Airway epithelial cell (primary cell): ENCODE measurements around the gene NPB. TPM values are rescaled to one million over a fixed set of nuclear protein-coding genes. Genes with fewer than 3 reads are reported as not detected.

Source experiments
- total RNA-seq: library from RNA; depleted of rRNA; stranded (reverse); fragments of >200 nt; gene quantifications from 2 replicates; pipeline ENCODE4 v1.2.3, GENCODE V29; 2015

The NPB gene
- total RNA-seq, result 3.0 TPM in 1 of 2 replicates, not detected in the other

DNA sequence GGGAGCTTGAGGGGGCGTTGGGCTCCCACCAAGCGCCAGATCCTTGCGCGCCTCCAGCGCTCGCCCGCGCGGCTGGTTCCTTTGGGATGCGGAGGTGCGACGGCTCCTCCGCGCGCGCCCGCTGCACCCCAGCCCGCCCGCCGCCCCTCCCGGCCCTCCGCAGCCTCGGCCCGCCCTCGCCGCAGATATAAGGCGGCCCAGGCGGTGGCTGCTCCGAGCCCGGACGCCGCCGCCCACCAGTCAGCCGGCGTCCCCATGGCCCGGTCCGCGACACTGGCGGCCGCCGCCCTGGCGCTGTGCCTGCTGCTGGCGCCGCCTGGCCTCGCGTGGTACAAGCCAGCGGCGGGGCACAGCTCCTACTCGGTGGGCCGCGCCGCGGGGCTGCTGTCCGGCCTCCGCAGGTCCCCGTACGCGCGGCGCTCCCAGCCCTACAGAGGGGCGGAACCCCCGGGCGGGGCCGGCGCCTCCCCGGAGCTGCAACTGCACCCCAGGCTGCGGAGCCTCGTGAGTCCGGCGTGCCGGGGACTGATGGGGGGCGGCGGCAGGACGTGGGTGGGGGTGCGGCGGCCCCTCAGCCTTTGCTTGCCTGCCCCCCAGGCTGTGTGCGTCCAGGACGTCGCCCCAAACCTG, at the start of gene NPB:
Gene NPB (plus strand): TSS at position 216 of the 630 bp plus-strand sequence. CDS start 40 bp downstream, at position 256.

DNA sequence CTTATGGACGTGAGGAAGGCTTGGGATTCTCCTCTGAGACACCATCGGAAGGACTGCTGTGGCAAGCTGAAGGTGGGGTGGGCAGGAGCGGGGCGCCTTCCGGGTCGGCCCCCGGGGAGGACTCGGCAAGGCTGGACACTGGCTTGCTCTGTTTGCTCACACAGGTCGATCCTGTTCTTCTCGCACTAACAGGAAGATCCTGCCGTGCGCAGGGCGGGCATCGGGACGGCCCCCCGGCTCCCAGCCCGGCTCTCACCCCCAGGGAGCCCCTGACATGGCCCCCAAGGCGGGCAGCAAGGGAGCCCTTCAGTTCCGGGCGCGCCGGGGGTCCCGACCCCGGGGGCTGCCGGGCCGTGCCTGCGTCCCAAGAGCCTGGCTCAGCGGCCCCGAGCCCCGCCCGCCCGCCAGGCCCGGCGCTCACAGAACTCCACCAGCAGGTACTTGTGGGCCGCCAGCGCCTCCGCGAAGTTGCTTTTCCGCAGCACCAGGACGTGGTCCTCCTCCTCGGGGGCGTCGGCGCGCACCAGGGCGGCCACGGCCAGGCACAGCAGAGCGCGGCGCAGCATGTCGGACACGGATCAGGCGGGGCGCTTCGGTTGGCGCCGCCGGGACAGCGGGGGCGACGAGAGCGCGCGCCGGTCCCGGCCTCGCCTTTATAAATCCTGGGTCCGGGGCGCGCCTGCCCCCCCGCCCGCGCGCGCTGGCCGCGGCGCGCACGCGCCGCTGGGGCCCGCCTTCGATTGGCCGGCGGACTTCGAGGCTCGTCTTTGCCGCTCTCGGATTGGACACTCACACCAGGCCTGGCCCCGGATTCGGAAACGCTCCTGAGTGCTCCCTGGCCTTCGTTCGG, 41.9 kb upstream of the NPB start, which contains the start of gene P4HB:
Gene P4HB (minus strand): TSS at position 630 of the 850 bp plus-strand sequence. CDS start 64 bp downstream, at position 566.

DNA sequence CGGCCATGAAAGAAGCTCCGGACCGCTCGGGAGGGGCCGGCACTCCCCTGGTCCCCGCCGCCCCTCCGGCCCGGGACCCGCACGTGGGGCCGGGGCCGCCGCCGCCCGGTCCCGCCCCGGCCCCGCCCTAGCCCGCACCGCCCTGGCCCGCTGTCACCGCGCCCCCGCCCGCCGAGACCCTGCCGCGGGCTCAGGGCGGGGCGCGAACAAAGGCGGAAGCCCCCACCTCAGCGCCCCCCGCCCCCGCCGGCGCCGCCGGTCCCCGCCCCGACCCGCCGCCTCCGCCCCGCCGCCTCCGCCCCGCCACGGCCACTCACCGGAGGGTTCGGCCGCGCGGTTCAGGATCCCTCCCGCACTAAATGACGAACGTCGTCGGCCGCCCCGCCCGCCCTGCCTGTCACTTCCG, 31.1 kb upstream of the NPB start, which contains the start of gene ARHGDIA:
Gene ARHGDIA (minus strand): TSS at position 357 of the 406 bp plus-strand sequence. CDS start 1,407 bp downstream, outside the sequence.

DNA sequence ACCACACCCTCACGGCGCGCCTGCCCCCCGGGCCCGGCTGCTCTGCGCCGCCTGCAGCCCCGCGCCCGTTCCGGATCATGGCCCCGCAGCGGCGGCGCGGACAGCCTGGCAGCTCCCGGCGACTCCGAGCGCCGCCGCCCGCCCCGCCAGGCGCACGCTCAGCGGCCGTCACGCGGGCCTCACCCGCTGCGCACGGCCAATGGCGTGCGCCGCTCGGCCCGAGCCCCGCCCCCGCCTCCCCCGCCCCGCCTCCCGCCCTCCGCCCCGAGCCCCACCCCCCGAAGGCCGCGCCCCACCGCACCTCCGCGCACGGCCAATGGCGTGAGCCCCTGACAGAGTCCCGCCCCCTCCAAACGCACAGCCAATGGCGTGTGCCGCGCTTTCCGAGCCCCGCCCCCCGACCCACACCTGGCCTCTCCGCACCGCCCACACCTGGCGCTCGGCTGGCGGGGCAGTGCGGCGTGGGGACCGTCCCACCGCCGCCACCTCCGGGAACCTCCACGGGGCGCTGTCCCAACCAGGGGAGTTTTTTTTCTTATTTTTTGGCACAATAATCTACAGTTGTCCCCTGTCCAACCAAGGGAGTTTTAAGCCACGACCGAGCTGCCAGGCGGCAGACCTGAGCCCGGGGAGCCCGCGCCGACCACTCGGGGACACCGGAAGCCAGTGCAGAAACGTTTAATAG, 9.4 kb downstream of the NPB start, which contains the start of gene PCYT2:
Gene PCYT2 (minus strand): TSS at position 123 of the 685 bp plus-strand sequence. CDS start 44 bp downstream, at position 79.

DNA sequence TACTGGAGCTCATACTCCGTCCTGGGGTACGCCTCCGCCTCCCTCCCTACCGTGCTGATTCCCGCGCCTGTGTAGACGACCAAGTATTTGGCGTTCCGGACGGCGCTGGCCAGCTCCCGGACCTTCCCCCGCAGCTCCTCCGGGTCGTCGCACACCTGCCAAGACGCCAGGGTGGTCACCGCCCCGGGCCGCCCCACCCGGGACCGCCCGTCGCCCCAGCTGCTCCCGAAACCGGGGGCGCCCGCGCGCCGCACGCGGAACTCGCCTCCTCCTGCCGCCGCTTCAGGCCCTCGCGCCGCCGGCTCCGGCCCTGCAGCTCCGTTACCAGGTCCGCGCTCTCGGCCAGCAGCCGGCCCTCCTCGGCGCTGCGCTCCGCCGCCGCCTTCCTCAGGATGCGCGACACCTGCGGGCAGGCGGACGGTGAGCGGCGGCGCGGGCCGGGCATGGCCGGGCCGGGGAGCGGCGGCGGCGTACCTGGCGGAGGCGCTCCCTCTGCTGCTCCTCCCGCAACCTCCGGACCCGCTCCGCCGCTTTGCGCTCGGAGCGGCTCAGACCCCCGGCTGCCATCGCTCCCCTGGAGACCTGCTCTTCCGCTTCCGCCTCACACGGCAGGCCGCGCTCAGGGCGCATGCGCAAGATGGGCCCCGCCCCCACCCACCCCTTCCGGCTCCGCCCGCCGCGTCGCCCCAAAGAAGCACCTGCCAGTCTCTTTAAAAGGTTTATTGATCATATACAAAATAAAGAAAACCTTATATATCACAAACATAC, 15.7 kb downstream of the NPB start, which contains the start of gene SIRT7:
Gene SIRT7 (minus strand): TSS at position 612 of the 768 bp plus-strand sequence. CDS start 45 bp downstream, at position 567.

DNA sequence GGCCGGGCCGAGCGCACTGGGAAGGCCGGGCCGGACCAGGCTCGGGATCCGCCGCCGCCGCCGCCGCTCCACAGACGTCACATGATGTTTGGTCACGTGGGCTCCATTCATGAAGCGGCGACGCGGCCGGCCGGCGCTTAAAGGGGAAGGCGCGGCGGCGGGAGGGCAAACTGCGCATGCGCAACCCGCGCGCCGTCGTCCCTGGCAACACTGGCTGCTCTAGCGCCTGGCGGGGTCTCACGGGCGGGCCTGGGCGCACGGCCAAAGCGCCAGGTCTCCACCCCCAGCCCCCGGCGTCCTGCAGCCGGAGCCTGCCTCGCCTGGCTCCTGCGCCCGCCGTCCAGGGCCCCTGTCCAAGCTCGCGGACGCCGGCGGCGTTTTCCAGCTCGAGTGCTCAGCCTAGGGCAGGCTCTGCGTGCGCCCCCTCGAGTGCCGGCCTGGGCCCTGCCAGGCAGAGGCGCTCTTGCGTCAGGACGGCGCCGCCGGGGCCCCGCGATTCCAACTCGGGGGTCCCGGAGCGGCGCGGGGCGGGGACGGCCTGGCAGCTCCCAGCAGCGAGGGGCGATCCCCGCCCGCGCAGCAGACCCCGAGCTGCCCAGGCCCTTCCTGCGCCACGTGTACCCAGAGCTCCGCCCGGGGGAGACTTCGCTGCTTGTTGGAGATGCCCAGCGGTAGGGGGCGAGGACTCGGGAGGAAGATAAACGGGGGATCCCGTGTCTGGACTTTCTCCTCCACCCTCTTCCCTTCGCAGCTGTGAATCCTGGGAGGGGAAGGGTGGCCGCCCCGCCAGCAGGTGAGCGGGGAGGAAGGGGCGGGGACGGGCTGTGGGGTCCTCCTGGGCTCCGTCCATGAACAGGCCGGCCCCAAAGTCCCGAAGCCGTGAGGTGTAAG, 25.9 kb downstream of the NPB start, which contains the start of gene MAFG:
Gene MAFG (minus strand): TSS at position 83 of the 891 bp plus-strand sequence. CDS start 4,550 bp downstream, outside the sequence.

DNA sequence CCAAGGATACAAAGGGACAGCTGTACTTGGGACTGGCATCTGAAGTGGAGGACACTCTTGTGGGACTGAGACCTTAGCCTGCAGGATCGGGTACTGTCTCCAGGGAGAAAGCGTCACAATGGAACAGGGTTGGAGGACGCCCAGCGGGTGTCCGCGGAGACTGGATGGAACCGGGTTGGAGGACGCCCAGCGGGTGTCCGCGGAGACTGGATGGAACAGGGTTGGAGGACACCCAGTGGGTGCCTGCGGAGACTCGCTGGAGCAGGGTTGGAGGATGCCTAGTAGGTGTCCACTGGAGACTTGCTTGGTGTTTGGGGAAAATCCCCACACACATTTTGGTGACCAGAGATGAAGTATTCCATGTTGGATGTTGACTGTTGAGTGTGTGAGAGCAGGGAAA, 45.2 kb downstream of the NPB start, which contains the start of gene MYADML2:
Gene MYADML2 (minus strand): TSS at position 45 of the 400 bp plus-strand sequence. CDS start 5,492 bp downstream, outside the sequence.

Other genes with a start within 250 kb of the NPB start
- gene PDE6G, start 245.7 kb upstream of the NPB start, total RNA-seq, result 1.4 TPM in 1 of 2 replicates, not detected in the other
- gene OXLD1, start 235.6 kb upstream of the NPB start, total RNA-seq, result 27.8 and 34.8 TPM in 2 replicates
- gene CCDC137, start 235.5 kb upstream of the NPB start, total RNA-seq, result 23.0 and 27.5 TPM in 2 replicates
- gene ARL16, start 218.4 kb upstream of the NPB start, total RNA-seq, result 45.1 and 45.5 TPM in 2 replicates
- gene HGS, start 218.2 kb upstream of the NPB start, total RNA-seq, result 79.4 and 92.7 TPM in 2 replicates
- gene MRPL12, start 198.9 kb upstream of the NPB start, total RNA-seq, result 136 and 143 TPM in 2 replicates
- gene SLC25A10, start 190.0 kb upstream of the NPB start, total RNA-seq, result 56.4 and 66.7 TPM in 2 replicates
- gene GCGR, start 98.1 kb upstream of the NPB start, total RNA-seq, result not detected in 2 replicates
- gene MCRIP1, start 68.9 kb upstream of the NPB start, total RNA-seq, result 34.9 and 50.1 TPM in 2 replicates
- gene PPP1R27, start 67.2 kb upstream of the NPB start, total RNA-seq, result not detected in 2 replicates
- 1,284 and 1,865 TPM in 2 replicates for gene P4HB, start 41.7 kb upstream of the NPB start, total RNA-seq
- gene ARHGDIA, start 30.9 kb upstream of the NPB start, total RNA-seq, result 326 and 351 TPM in 2 replicates
- 184 and 208 TPM in 2 replicates for gene ALYREF, start 10.7 kb upstream of the NPB start, total RNA-seq
- gene ANAPC11, start 10.5 kb upstream of the NPB start, total RNA-seq, result 235 and 300 TPM in 2 replicates
- gene PCYT2, start 9.2 kb downstream of the NPB start, total RNA-seq, result 50.9 and 54.8 TPM in 2 replicates
- gene SIRT7, start 15.9 kb downstream of the NPB start, total RNA-seq, result 32.9 and 35.1 TPM in 2 replicates
- gene MAFG, start 25.5 kb downstream of the NPB start, total RNA-seq, result 9.5 and 12.1 TPM in 2 replicates
- gene PYCR1, start 35.1 kb downstream of the NPB start, total RNA-seq, result 55.8 and 60.5 TPM in 2 replicates
- not detected in 2 replicates for gene MYADML2, start 45.0 kb downstream of the NPB start, total RNA-seq
- gene NOTUM, start 58.9 kb downstream of the NPB start, total RNA-seq, result not detected in 2 replicates
- gene ASPSCR1, start 75.4 kb downstream of the NPB start, total RNA-seq, result 6.9 and 12.5 TPM in 2 replicates
- 123 and 162 TPM in 2 replicates for gene CENPX, start 120.6 kb downstream of the NPB start, total RNA-seq
- 16.3 and 21.5 TPM in 2 replicates for gene LRRC45, start 121.1 kb downstream of the NPB start, total RNA-seq
- gene RAC3, start 129.4 kb downstream of the NPB start, total RNA-seq, result 53.3 and 75.5 TPM in 2 replicates
- 161 and 191 TPM in 2 replicates for gene DCXR, start 135.5 kb downstream of the NPB start, total RNA-seq
- gene RFNG, start 149.6 kb downstream of the NPB start, total RNA-seq, result 37.6 and 38.2 TPM in 2 replicates
- 115 and 136 TPM in 2 replicates for gene GPS1, start 149.7 kb downstream of the NPB start, total RNA-seq
- gene DUS1L, start 163.6 kb downstream of the NPB start, total RNA-seq, result 76.2 and 82.9 TPM in 2 replicates
- 474 and 632 TPM in 2 replicates for gene FASN, start 196.0 kb downstream of the NPB start, total RNA-seq